Spinal cord (tissue), 10 donors: Measurements from ENCODE around the gene WNT4. TPM values are rescaled to one million over a fixed set of nuclear protein-coding genes. Genes with fewer than 3 reads are reported as not detected.
A peak's percentile ranks its signal among the peaks of the same experiment; 100 is the strongest.

Source experiments
- DNase-seq, 6 donors: peaks; one replicate each; pipeline versions ENCODE4 v3.0.0 to v3.0.0-alpha.2; 2013 to 2015; ENCODE audit warnings: low spot score in 6 of 6, low read depth in 4 of 6
- H3K27ac ChIP-seq: one replicate; pipeline ENCODE4 v1.5.1; 2013; ENCODE audit warnings: low read depth, low read length, control low read depth
- H3K27me3 ChIP-seq: one replicate; pipeline ENCODE4 v1.6.1; 2013; ENCODE audit warnings: low read length; ENCODE audit not compliant: control insufficient read depth, insufficient read depth
- H3K36me3 ChIP-seq: one replicate; pipeline ENCODE4 v1.6.1; 2013; ENCODE audit warnings: low read length; ENCODE audit not compliant: control insufficient read depth, insufficient read depth
- H3K4me1 ChIP-seq: one replicate; pipeline ENCODE4 v1.6.1; 2013; ENCODE audit warnings: low read length; ENCODE audit not compliant: control insufficient read depth, insufficient read depth
- H3K4me3 ChIP-seq: one replicate; pipeline ENCODE4 v1.5.1; 2013; ENCODE audit warnings: low read depth, low read length, control low read depth
- H3K9me3 ChIP-seq: one replicate; pipeline ENCODE4 v1.6.1; 2013; ENCODE audit warnings: low read length; ENCODE audit not compliant: control insufficient read depth, insufficient read depth
- WGBS: methylation state at CpG from one replicate; pipeline ENCODE4 v1.1.5; 2013; ENCODE audit warnings: missing lambda C conversion rate; ENCODE audit not compliant: insufficient coverage; 5-methylcytosine and 5-hydroxymethylcytosine counted together
- polyA plus RNA-seq, 2 donors: library from polyadenylated mRNA; unstranded; fragments of 120-200 nt; gene quantifications; one replicate each; pipeline ENCODE4 v1.2.1, GENCODE V29; 2013; ENCODE audit not compliant: insufficient read length in 2 of 2
- total RNA-seq, 2 donors: library from RNA; depleted of rRNA in 1 of 2; stranded (reverse); fragments of 120-200 nt in 1 of 2; fragments of >200 nt in 1 of 2; gene quantifications; one replicate each; pipeline versions ENCODE4 v1.2.3 to v1.2.4, GENCODE V29; 2013 to 2014
- donor health status: healthy.

The WNT4 gene
- total and polyA plus RNA-seq, 4 donors: 12.9 to 35.0 (median 26.6) TPM

DNA sequence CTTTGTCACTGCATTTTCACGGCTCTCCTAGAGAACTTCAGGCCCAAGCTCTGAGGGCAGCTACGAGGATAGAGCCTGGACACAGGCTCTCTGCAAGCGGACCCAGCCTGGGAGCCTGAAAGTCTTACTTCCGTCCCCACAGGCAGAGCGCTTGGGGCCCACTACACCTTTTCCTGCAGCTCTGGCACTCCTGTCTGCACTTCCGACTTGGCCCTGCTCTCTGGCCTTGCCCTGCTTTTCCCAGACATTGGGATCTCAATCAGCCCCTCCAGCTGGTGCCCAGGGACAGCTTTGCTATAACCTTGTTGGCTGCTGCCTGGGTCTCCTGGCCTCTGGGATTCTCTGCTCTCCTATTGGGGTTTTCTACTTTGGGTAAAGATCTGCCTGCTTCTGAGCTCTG lies 27.6 kb downstream of the WNT4 start:
- Histone ChIP-seq H3K27ac (peak overlapping the region; percentile 76), H3K27me3 (no peaks in the 10 kb centered on the region), H3K9me3 (no peaks in the 10 kb centered on the region), H3K36me3 (peaks cover 39% of the 10 kb centered on the region), H3K4me1 (peaks cover 48% of the 10 kb centered on the region), H3K4me3 (no peak overlapping the region)
- DNase-seq: no peak
- 82% methylated on average over 6 of the region's 6 CpGs for WGBS

- Histone ChIP-seq H3K27ac (peak overlapping the region; percentile 76), H3K4me3 (no peak overlapping the region), H3K9me3 (no peaks in the 10 kb centered on the region), H3K27me3 (no peaks in the 10 kb centered on the region), H3K4me1 (peaks cover 48% of the 10 kb centered on the region), H3K36me3 (peaks cover 30% of the 10 kb centered on the region)
- 19% methylated on average over 14 of the region's 18 CpGs for WGBS
- peak in 2 of 6 donors; percentile 69 to 84 for DNase-seq
These were observed 28.5 kb downstream of the WNT4 start for GRCh38 chr1:22114083-22115012.

DNA sequence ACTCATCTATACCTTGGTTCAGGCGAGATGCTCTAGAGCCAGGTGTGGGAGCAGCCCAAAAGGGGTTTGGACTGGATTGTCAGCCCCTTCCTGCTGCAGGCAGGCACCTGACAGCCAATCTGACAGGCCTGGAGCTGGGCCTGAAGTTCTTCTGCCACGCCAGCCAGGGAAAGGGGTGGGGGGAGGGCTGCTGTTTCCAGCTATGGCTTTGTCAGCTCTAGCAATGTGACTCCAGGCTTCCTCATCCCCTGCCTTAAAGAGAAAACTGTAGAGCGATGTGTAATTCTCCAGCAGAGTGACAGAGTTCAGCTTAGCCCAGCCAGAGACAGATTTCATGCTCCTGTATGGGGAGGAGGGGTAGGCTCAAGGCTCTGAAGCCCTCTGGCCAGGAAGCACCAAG lies 30.3 kb downstream of the WNT4 start:
- H3K4me1 ChIP-seq: peaks cover 50% of the 10 kb centered on the region
- peaks cover 16% of the 10 kb centered on the region for H3K36me3 ChIP-seq
- peak overlapping the region; percentile 29 for H3K27ac ChIP-seq
- WGBS: 69% methylated on average over 3 of the region's 3 CpGs
- H3K4me3 ChIP-seq: no peak overlapping the region
- H3K27me3 ChIP-seq: no peaks in the 10 kb centered on the region
- H3K9me3 ChIP-seq: no peaks in the 10 kb centered on the region
- DNase-seq: no peak

GRCh38 chr1:22111620-22112019 lies 31.3 kb downstream of the WNT4 start:
- H3K27ac ChIP-seq: no peak overlapping the region
- H3K4me1 ChIP-seq: peaks cover 46% of the 10 kb centered on the region
- 90% methylated on average over 2 of the region's 3 CpGs for WGBS

DNA sequence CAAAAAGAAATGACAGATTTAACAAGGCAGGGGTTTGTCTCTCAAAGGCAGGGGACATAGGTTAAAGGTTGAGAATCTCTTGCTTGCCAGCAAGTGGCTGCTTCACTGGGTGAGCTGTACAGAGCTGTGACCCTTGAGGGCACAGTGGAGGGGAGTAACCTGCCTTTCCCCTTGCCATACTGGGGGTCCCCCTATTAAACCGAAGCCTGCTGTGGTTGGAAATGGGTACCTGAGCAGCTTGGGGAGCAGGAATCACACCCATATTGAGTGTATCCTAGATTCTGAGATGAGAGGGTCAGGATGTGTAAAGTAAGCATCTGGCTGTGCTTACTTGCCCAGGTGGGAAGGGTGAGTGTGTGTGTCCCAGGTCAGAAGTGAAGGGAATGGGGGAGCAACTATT lies 31.8 kb downstream of the WNT4 start:
- H3K27me3 ChIP-seq: no peaks in the 10 kb centered on the region
- H3K36me3 ChIP-seq: peaks cover 16% of the 10 kb centered on the region
- DNase-seq: no peak
- peaks cover 46% of the 10 kb centered on the region for H3K4me1 ChIP-seq
- no peaks in the 10 kb centered on the region for H3K9me3 ChIP-seq
- H3K4me3 ChIP-seq: no peak overlapping the region
- no CpG with 5 or more reads among the region's 1 CpG for WGBS
- H3K27ac ChIP-seq: no peak overlapping the region

More at GRCh38 chr1:22111620-22112019, 31.3 kb downstream of the WNT4 start:
- Histone ChIP-seq H3K9me3 (no peaks in the 10 kb centered on the region), H3K27me3 (no peaks in the 10 kb centered on the region), H3K36me3 (peaks cover 16% of the 10 kb centered on the region), H3K4me3 (no peak overlapping the region)
- no peak for DNase-seq

DNA sequence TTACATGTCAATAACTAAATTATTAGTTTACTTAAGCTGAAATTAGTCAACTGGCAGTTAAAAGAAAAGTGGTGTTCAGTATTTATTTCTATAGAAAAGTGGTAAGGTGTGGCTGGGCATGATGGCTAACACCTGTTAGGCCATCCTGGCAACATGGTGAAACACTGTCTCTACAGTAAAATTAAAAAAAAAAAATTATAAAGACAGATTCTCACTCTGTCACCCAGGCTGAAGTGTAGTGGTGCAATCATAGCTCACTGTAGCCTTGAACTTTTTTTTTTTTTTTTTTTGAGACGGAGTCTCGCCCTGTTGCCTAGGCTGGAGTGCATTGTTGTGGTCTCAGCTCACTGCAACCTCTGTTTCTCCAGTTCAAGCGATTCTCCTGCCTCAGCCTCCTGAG lies 32.9 kb downstream of the WNT4 start:
- H3K4me3 ChIP-seq: no peak overlapping the region
- H3K36me3 ChIP-seq: peaks cover 12% of the 10 kb centered on the region
- no peaks in the 10 kb centered on the region for H3K27me3 ChIP-seq
- DNase-seq: no peak
- H3K4me1 ChIP-seq: peaks cover 39% of the 10 kb centered on the region
- peak overlapping the region; percentile 49 for H3K27ac ChIP-seq
- WGBS: 90% methylated on average over 1 of the region's 3 CpGs
- no peaks in the 10 kb centered on the region for H3K9me3 ChIP-seq

- DNase-seq: peak in 3 of 6 donors; percentile 65 to 87 (median 83)
- 22% methylated on average over 11 of the region's 11 CpGs for WGBS
- peaks cover 24% of the 10 kb centered on the region for H3K4me1 ChIP-seq
- no peaks in the 10 kb centered on the region for H3K9me3 ChIP-seq
- peak overlapping the region; percentile 49 for H3K27ac ChIP-seq
- H3K36me3 ChIP-seq: peaks cover 12% of the 10 kb centered on the region
- H3K27me3 ChIP-seq: no peaks in the 10 kb centered on the region
- H3K4me3 ChIP-seq: no peak overlapping the region
These were observed 34.4 kb downstream of the WNT4 start for GRCh38 chr1:22108339-22109105.

- peaks cover 5% of the 10 kb centered on the region for H3K36me3 ChIP-seq
- no peaks in the 10 kb centered on the region for H3K9me3 ChIP-seq
- H3K27me3 ChIP-seq: no peaks in the 10 kb centered on the region
- no peak overlapping the region for H3K27ac ChIP-seq
- DNase-seq: no peak
- no peak overlapping the region for H3K4me3 ChIP-seq
- H3K4me1 ChIP-seq: peaks cover 14% of the 10 kb centered on the region
- WGBS: no CpG with 5 or more reads among the region's 5 CpGs
These were observed 35.8 kb downstream of the WNT4 start for GRCh38 chr1:22107126-22107525.

DNA sequence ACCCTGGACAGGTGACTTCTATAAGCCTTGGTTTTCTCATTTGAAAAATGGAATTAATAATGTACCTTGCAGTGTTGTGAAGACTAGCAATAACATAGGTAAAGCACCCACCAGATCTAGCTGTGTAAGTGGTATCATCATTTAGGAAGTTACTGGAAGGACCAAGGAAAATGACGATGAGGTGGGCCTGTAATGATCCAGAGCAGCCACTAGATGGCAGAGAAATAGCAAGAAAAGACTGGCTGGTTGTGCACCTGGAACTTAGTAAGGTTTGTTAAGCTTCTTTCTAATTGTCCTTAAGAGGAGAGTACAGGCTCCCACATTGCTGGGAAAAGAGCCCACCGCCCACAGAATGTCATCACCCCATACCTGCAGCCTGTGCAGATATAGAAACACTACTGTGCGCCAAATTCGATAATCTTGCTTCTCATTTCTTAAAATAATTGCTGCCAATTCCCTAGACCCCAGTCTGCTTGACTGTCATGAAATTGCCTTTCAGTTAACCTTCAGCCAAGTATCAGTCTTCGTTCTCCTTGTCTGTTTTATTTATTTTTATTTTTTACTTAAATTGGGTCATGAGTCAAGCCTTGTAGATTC lies 37.2 kb downstream of the WNT4 start:
- H3K27me3 ChIP-seq: no peaks in the 10 kb centered on the region
- no peak overlapping the region for H3K27ac ChIP-seq
- H3K4me1 ChIP-seq: peaks cover 14% of the 10 kb centered on the region
- WGBS: 95% methylated on average over 2 of the region's 5 CpGs
- no peak overlapping the region for H3K4me3 ChIP-seq
- no peaks in the 10 kb centered on the region for H3K36me3 ChIP-seq
- H3K9me3 ChIP-seq: no peaks in the 10 kb centered on the region
- DNase-seq: peak in 5 of 6 donors; percentile 48 to 91 (median 50)
